Glomerular visceral epithelial cell (primary cell): Measurements from ENCODE around the gene GOLIM4.
"Not testable (repeated sequence)": the region's sequence is repeated elsewhere in the genome, so short reads cannot be mapped to it uniquely, and the experiment has no call there.

Experiments
- DNase-seq: peaks from one replicate; pipeline ENCODE4 v3.0.0-alpha.2; 2016; ENCODE audit errors: extremely low spot score

The GOLIM4 gene

GRCh38 chr3:168047936-168048335, 47.8 kb downstream of the GOLIM4 start:
- no peak for DNase-seq

GRCh38 chr3:168047190-168047795, 48.4 kb downstream of the GOLIM4 start:
- peak; percentile 71 for DNase-seq

GRCh38 chr3:168044049-168044448, 51.7 kb downstream of the GOLIM4 start:
- no peak for DNase-seq

GRCh38 chr3:168040607-168041208, 55.0 kb downstream of the GOLIM4 start:
- peak; percentile 44 for DNase-seq

- no peak for DNase-seq
Observed at GRCh38 chr3:168037020-168037419, 58.7 kb downstream of the GOLIM4 start.

- no peak for DNase-seq
Observed at GRCh38 chr3:168036619-168037018, 59.1 kb downstream of the GOLIM4 start.

GRCh38 chr3:168034152-168034928, 61.4 kb downstream of the GOLIM4 start:
- DNase-seq: peak; percentile 33

GRCh38 chr3:168030577-168030976, 65.1 kb downstream of the GOLIM4 start:
- DNase-seq: no peak

GRCh38 chr3:168029705-168030104, 66.0 kb downstream of the GOLIM4 start:
- DNase-seq: no peak

- no peak for DNase-seq
Observed at GRCh38 chr3:168028086-168028485, 67.6 kb downstream of the GOLIM4 start.

- no peak for DNase-seq
Observed at GRCh38 chr3:168026764-168027163, 69.0 kb downstream of the GOLIM4 start.

- no peak for DNase-seq
Observed at GRCh38 chr3:168025076-168025475, 70.6 kb downstream of the GOLIM4 start.

- peak; percentile 65 for DNase-seq
Observed at GRCh38 chr3:168024537-168024941, 71.2 kb downstream of the GOLIM4 start.

- no peak for DNase-seq
Observed at GRCh38 chr3:168021737-168022450, 73.8 kb downstream of the GOLIM4 start.

GRCh38 chr3:168011280-168011679, 84.4 kb downstream of the GOLIM4 start:
- DNase-seq: not testable (repeated sequence)

- DNase-seq: no peak
Observed at GRCh38 chr3:168006584-168006983, 89.1 kb downstream of the GOLIM4 start.

GRCh38 chr3:168003911-168004310, 91.8 kb downstream of the GOLIM4 start:
- DNase-seq: no peak

GRCh38 chr3:168002786-168003368, 92.8 kb downstream of the GOLIM4 start:
- no peak for DNase-seq

GRCh38 chr3:168001244-168001643, 94.5 kb downstream of the GOLIM4 start:
- DNase-seq: peak; percentile 20

- no peak for DNase-seq
Observed at GRCh38 chr3:167998253-167998652, 97.5 kb downstream of the GOLIM4 start.

- DNase-seq: no peak
Observed at GRCh38 chr3:167996514-167996913, 99.2 kb downstream of the GOLIM4 start.

GRCh38 chr3:167992381-167992780, 103.3 kb downstream of the GOLIM4 start:
- DNase-seq: no peak
